ENCODE measurements around the gene IFRD2.

IFRD2 gene

DNA sequence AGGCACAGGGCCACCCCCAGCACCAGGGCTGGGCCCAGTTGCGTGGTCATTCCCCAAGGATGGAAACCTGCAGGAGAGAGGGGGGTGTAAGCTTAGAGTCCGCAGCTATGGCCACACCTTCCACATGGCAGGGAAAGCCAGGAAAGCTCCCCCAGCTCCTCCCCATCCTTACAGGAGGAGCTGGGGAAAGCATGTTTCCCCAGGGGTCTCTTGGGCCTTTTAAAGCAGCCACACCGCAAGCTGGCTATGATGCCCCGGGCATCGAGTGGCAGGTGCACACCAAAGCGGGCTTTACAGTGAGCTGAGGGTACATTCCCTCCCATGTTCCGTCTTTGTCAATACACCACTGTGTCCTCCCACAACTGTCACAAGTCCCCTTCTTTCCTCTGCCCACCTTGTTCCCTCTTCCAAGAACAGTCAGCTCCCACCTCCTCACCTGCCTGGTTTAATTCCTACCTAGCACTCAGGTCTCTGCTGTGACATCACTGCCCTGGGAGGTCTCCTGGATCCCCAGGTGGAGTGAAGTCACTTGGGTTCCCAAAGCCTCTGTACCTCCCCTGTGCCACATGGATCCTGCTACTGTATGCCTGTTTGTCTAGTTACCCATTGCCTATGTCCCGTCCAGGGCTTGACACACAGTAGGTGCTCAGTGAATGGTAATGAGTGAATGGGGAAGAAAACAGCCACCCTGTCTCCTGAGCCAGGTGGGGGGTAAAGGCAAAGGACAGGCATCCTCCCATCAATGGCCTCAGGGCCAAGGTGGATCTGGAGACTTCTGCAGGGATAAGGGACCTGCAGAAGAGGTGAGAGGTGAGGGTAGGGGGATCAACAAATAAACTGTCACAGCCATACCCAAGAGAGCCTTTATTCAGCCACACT, 3.6 kb upstream of the IFRD2 start:
- H3K36me3 ChIP-seq (ENCODE audit: insufficient read depth, low read length), result no peaks in the 10 kb centered on the region

DNA sequence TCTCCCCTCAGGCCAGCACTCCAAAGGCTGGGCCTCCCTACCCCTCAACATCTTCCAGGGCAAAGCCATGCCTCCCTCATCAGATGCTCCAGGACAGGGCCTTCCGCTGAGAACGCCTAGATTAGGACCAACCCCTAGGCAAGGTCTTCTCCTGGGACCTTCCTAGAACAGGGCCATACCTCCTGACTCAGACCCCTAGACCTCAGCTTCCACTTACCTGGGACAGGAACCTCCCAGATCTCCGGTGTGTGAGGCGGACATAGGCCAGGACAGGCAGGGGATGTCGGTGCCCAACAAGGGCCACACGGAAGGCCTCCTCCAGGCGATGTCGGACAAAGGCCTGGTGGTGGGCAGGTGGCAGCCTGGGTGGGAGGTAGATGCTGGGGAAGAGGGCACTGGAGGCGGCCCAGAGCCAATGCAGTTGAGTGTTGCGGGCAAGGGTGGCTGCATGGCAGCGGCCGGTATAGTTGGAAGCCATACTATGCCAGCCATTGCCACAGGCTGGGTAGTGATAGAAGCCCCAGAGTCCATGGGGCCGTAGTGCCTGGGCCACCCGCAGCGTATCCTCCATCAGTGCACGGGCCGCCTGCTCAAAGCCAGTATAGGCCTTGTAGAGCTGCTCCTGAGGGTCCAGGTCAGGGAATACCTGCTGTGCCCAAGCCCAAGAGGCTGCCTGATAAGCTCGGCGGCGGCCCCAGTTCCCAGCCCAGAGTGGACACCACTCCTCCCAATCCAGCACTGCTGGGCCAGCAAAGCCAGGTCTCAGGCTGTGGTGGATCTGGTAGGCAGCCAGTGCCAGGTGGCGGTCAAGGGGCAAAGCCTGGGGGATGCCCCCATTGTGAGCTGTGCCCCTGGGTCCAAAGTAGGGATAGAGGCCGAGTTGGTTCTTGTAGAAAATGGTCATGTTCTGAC, 2.5 kb upstream of the IFRD2 start:
- Histone ChIP-seq H3K36me3 (ENCODE audit: insufficient read depth, low read length) (no peaks in the 10 kb centered on the region), H3K79me2 (ENCODE audit: insufficient read depth, low read length) (peaks cover 42% of the 10 kb centered on the region), H4K20me1 (ENCODE audit: insufficient read depth, low read length, poor library complexity, severe bottlenecking) (peaks cover 7% of the 10 kb centered on the region), H3K4me1 (ENCODE audit: insufficient read depth, low read length, poor library complexity, severe bottlenecking) (peaks cover 27% of the 10 kb centered on the region), H3K27me3 (ENCODE audit: insufficient read depth, low read length, poor library complexity, severe bottlenecking) (no peaks in the 10 kb centered on the region), H3K9me2 (replicated peaks; ENCODE audit: low read depth, low read length) (no peaks in the 10 kb centered on the region), H3F3A (ENCODE audit: low read depth) (no peaks in the 10 kb centered on the region), H3K9ac (ENCODE audit: low read depth, low read length, poor library complexity, severe bottlenecking) (no peak overlapping the region), H3K4me2 (ENCODE audit: low read depth, low read length, poor library complexity, severe bottlenecking) (no peak overlapping the region), H3K9me3 (ENCODE audit: insufficient read depth, low read depth, low read length) (no peaks in the 10 kb centered on the region), H3K4me3 (ENCODE audit: low read length, poor library complexity, severe bottlenecking) (no peak overlapping the region), H2AFZ (ENCODE audit: low read length) (no peak overlapping the region)
- TF ChIP-seq, protein P1, sequence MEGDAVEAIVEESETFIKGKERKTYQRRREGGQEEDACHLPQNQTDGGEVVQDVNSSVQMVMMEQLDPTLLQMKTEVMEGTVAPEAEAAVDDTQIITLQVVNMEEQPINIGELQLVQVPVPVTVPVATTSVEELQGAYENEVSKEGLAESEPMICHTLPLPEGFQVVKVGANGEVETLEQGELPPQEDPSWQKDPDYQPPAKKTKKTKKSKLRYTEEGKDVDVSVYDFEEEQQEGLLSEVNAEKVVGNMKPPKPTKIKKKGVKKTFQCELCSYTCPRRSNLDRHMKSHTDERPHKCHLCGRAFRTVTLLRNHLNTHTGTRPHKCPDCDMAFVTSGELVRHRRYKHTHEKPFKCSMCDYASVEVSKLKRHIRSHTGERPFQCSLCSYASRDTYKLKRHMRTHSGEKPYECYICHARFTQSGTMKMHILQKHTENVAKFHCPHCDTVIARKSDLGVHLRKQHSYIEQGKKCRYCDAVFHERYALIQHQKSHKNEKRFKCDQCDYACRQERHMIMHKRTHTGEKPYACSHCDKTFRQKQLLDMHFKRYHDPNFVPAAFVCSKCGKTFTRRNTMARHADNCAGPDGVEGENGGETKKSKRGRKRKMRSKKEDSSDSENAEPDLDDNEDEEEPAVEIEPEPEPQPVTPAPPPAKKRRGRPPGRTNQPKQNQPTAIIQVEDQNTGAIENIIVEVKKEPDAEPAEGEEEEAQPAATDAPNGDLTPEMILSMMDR (conservative IDR thresholded peaks at IDR 0.05; ENCODE audit: low read length), result no peak
- no peak for TF ChIP-seq EZH2phosphoT487 (IDR thresholded peaks at IDR 0.05; ENCODE audit: borderline replicate concordance)

More for the DNA sequence above, 3.6 kb upstream of the IFRD2 start:
- Histone ChIP-seq H3F3A (ENCODE audit: low read depth) (no peaks in the 10 kb centered on the region), H3K9me2 (replicated peaks; ENCODE audit: low read depth, low read length) (no peaks in the 10 kb centered on the region), H3K4me1 (ENCODE audit: insufficient read depth, low read length, poor library complexity, severe bottlenecking) (peaks cover 31% of the 10 kb centered on the region), H3K79me2 (ENCODE audit: insufficient read depth, low read length) (peaks cover 32% of the 10 kb centered on the region), H4K20me1 (ENCODE audit: insufficient read depth, low read length, poor library complexity, severe bottlenecking) (peaks cover 3% of the 10 kb centered on the region), H2AFZ (ENCODE audit: low read length) (no peak overlapping the region), H3K4me3 (ENCODE audit: low read length, poor library complexity, severe bottlenecking) (no peak overlapping the region), H3K9ac (ENCODE audit: low read depth, low read length, poor library complexity, severe bottlenecking) (no peak overlapping the region), H3K4me2 (ENCODE audit: low read depth, low read length, poor library complexity, severe bottlenecking) (no peak overlapping the region), H3K9me3 (ENCODE audit: insufficient read depth, low read depth, low read length) (no peaks in the 10 kb centered on the region), H3K27me3 (ENCODE audit: insufficient read depth, low read length, poor library complexity, severe bottlenecking) (no peaks in the 10 kb centered on the region)
- no peak for TF ChIP-seq EZH2phosphoT487 (IDR thresholded peaks at IDR 0.05; ENCODE audit: borderline replicate concordance)
- TF ChIP-seq, protein P1 (conservative IDR thresholded peaks at IDR 0.05; ENCODE audit: low read length), result no peak

DNA sequence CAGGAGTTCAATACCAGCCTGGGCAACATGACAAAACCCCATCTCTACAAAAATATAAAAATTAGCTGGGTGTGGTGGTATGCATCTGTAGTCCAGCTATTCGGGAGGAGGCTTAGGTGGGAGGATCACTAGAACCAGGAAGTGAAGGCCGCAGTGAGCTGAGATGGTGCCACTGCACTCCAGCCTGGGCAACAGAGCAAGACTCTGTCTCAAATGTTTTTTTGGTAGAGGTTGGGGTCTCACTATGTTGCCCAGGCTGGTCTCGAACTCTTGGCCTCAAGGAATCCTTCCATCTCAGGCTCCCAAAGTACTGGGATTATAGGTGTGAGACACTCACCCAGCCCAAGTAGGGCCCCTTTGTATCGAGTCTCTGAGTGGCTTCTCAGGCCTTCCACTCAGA, 1.9 kb upstream of the IFRD2 start:
- no peaks in the 10 kb centered on the region for H3F3A ChIP-seq (ENCODE audit: low read depth)
- no peak overlapping the region for H3K4me2 ChIP-seq (ENCODE audit: low read depth, low read length, poor library complexity, severe bottlenecking)
- H3K27me3 ChIP-seq (ENCODE audit: insufficient read depth, low read length, poor library complexity, severe bottlenecking), result no peaks in the 10 kb centered on the region
- peaks cover 7% of the 10 kb centered on the region for H4K20me1 ChIP-seq (ENCODE audit: insufficient read depth, low read length, poor library complexity, severe bottlenecking)
- H3K4me3 ChIP-seq (ENCODE audit: low read length, poor library complexity, severe bottlenecking), result no peak overlapping the region
- no peaks in the 10 kb centered on the region for H3K36me3 ChIP-seq (ENCODE audit: insufficient read depth, low read length)
- no peak overlapping the region for H3K9ac ChIP-seq (ENCODE audit: low read depth, low read length, poor library complexity, severe bottlenecking)
- no peak overlapping the region for H2AFZ ChIP-seq (ENCODE audit: low read length)
- peaks cover 44% of the 10 kb centered on the region for H3K79me2 ChIP-seq (ENCODE audit: insufficient read depth, low read length)
- TF ChIP-seq, protein P1 (conservative IDR thresholded peaks at IDR 0.05; ENCODE audit: low read length), result no peak
- no peak for TF ChIP-seq EZH2phosphoT487 (IDR thresholded peaks at IDR 0.05; ENCODE audit: borderline replicate concordance)
- no peaks in the 10 kb centered on the region for H3K9me2 ChIP-seq (replicated peaks; ENCODE audit: low read depth, low read length)
- peaks cover 24% of the 10 kb centered on the region for H3K4me1 ChIP-seq (ENCODE audit: insufficient read depth, low read length, poor library complexity, severe bottlenecking)
- no peaks in the 10 kb centered on the region for H3K9me3 ChIP-seq (ENCODE audit: insufficient read depth, low read depth, low read length)

Data from Loucy (cell line).